Thymus (tissue), 11 donors: Measurements from ENCODE around the gene IGF2BP2. TPM values are rescaled to one million over a fixed set of nuclear protein-coding genes. Genes with fewer than 3 reads are reported as not detected.

ENCODE experiments used
- DNase-seq, 9 donors: peaks; one replicate each; pipeline ENCODE4 v3.0.0-alpha.2; 2013; ENCODE audit warnings: low spot score in 9 of 9, low read depth in 6 of 9, missing footprints in 1 of 9
- H3K27ac ChIP-seq, 2 donors: one replicate each; pipeline ENCODE4 v1.5.1; 2013; ENCODE audit warnings: control low read depth in 1 of 2, low read depth in 1 of 2, low read length in 1 of 2, mild to moderate bottlenecking in 1 of 2, moderate library complexity in 1 of 2
- H3K27me3 ChIP-seq, 2 donors: one replicate each; pipeline ENCODE4 v1.5.1; 2013; ENCODE audit warnings: low read length in 1 of 2; ENCODE audit not compliant: control insufficient read depth in 2 of 2, insufficient read depth in 1 of 2
- H3K36me3 ChIP-seq, 2 donors: one replicate each; pipeline ENCODE4 v1.5.1; 2013; ENCODE audit warnings: low read length in 1 of 2, mild to moderate bottlenecking in 1 of 2, moderate library complexity in 1 of 2; ENCODE audit not compliant: control insufficient read depth in 2 of 2, insufficient read depth in 2 of 2
- H3K4me1 ChIP-seq, 2 donors: one replicate each; pipeline ENCODE4 v1.5.1; 2013; ENCODE audit warnings: low read length in 2 of 2; ENCODE audit not compliant: control insufficient read depth in 2 of 2, insufficient read depth in 2 of 2
- H3K4me3 ChIP-seq, 2 donors: one replicate each; pipeline ENCODE4 v1.5.1; 2013; ENCODE audit warnings: low read length in 2 of 2, control low read depth in 1 of 2, mild to moderate bottlenecking in 1 of 2
- H3K9me3 ChIP-seq, 2 donors: one replicate each; pipeline ENCODE4 v1.5.1; 2013; ENCODE audit warnings: low read length in 1 of 2, mild to moderate bottlenecking in 1 of 2; ENCODE audit not compliant: control insufficient read depth in 2 of 2, insufficient read depth in 1 of 2
- WGBS: extraction: QIAGEN DNeasy Blood & Tissue Kit; methylation state at CpG from one replicate; pipeline ENCODE4 v1.1.7; 2013; 5-methylcytosine and 5-hydroxymethylcytosine counted together
- polyA plus RNA-seq: library from polyadenylated mRNA; stranded (reverse); fragments of 200-250 nt; gene quantifications from one replicate; pipeline ENCODE4 v1.2.3, GENCODE V29; 2013
- total RNA-seq: library from RNA; stranded (reverse); fragments of 120-200 nt; gene quantifications from one replicate; pipeline ENCODE4 v1.2.4, GENCODE V29; 2013
- donor health status: healthy.

IGF2BP2 gene
- total and polyA plus RNA-seq, 2 donors: 2.0 to 12.1 TPM

- Histone ChIP-seq H3K36me3 (no peaks in the 10 kb centered on the region), H3K9me3 (peaks cover 1 to 7% of the 10 kb centered on the region in 2 donors), H3K27ac (no peak overlapping the region), H3K4me3 (no peak overlapping the region), H3K27me3 (no peaks in the 10 kb centered on the region), H3K4me1 (no peaks in the 10 kb centered on the region)
- no peak for DNase-seq
- 98% methylated on average over 3 of the region's 3 CpGs for WGBS
These were observed 69.9 kb downstream of the IGF2BP2 start for GRCh38 chr3:185754920-185755319.

GRCh38 chr3:185753354-185753753 is 71.5 kb downstream of the IGF2BP2 start:
- peaks cover 1 to 7% of the 10 kb centered on the region in 2 donors for H3K9me3 ChIP-seq
- H3K27ac ChIP-seq: no peak overlapping the region
- no peak for DNase-seq
- H3K4me3 ChIP-seq: no peak overlapping the region
- 31% methylated on average over 5 of the region's 5 CpGs for WGBS
- no peaks in the 10 kb centered on the region for H3K4me1 ChIP-seq
- H3K36me3 ChIP-seq: no peaks in the 10 kb centered on the region
- H3K27me3 ChIP-seq: no peaks in the 10 kb centered on the region

GRCh38 chr3:185750702-185751101 is 74.1 kb downstream of the IGF2BP2 start:
- Histone ChIP-seq H3K4me1 (peaks cover under 1 to 6% of the 10 kb centered on the region in 2 donors), H3K27me3 (no peaks in the 10 kb centered on the region), H3K27ac (no peak overlapping the region), H3K4me3 (no peak overlapping the region), H3K36me3 (no peaks in the 10 kb centered on the region), H3K9me3 (peaks cover 1 to 7% of the 10 kb centered on the region in 2 donors)
- 89% methylated on average over 5 of the region's 5 CpGs for WGBS
- DNase-seq: no peak

- H3K4me1 ChIP-seq: peaks cover 2 to 13% of the 10 kb centered on the region in 2 donors
- H3K27ac ChIP-seq: no peak overlapping the region
- peaks cover under 1 to 2% of the 10 kb centered on the region in 2 donors for H3K9me3 ChIP-seq
- H3K4me3 ChIP-seq: no peak overlapping the region
- no peaks in the 10 kb centered on the region for H3K27me3 ChIP-seq
- no peaks in the 10 kb centered on the region for H3K36me3 ChIP-seq
- 98% methylated on average over 1 of the region's 1 CpG for WGBS
- no peak for DNase-seq
These were observed 74.8 kb downstream of the IGF2BP2 start for GRCh38 chr3:185750015-185750414.

- Histone ChIP-seq H3K9me3 (no peaks in the 10 kb centered on the region), H3K4me3 (no peak overlapping the region), H3K27ac (peak overlapping the region in 1 of 2 donors; percentile 26), H3K4me1 (peaks cover 2 to 18% of the 10 kb centered on the region in 2 donors), H3K27me3 (no peaks in the 10 kb centered on the region), H3K36me3 (no peaks in the 10 kb centered on the region)
- DNase-seq: no peak
- WGBS: 44% methylated on average over 5 of the region's 5 CpGs
These were observed 78.4 kb downstream of the IGF2BP2 start for GRCh38 chr3:185746470-185746869.

GRCh38 chr3:185744997-185745843 is 79.6 kb downstream of the IGF2BP2 start:
- H3K4me3 ChIP-seq: no peak overlapping the region
- H3K36me3 ChIP-seq: no peaks in the 10 kb centered on the region
- peaks cover 2 to 18% of the 10 kb centered on the region in 2 donors for H3K4me1 ChIP-seq
- WGBS: 12% methylated on average over 12 of the region's 12 CpGs
- peak in 4 of 9 donors; percentile 14 to 50 (median 24) for DNase-seq
- H3K9me3 ChIP-seq: no peaks in the 10 kb centered on the region
- H3K27me3 ChIP-seq: no peaks in the 10 kb centered on the region
- H3K27ac ChIP-seq: peak overlapping the region in 1 of 2 donors; percentile 69

- WGBS: 93% methylated on average over 2 of the region's 2 CpGs
- H3K27ac ChIP-seq: no peak overlapping the region
- H3K4me3 ChIP-seq: no peak overlapping the region
- no peak for DNase-seq
- no peaks in the 10 kb centered on the region for H3K36me3 ChIP-seq
- no peaks in the 10 kb centered on the region for H3K9me3 ChIP-seq
- peaks cover 2 to 18% of the 10 kb centered on the region in 2 donors for H3K4me1 ChIP-seq
- no peaks in the 10 kb centered on the region for H3K27me3 ChIP-seq
These were observed 83.3 kb downstream of the IGF2BP2 start for GRCh38 chr3:185741586-185741985.

GRCh38 chr3:185740133-185740532 is 84.7 kb downstream of the IGF2BP2 start:
- Histone ChIP-seq H3K36me3 (no peaks in the 10 kb centered on the region), H3K4me1 (peaks cover 0 to 6% of the 10 kb centered on the region in 2 donors)
- WGBS: 100% methylated on average over 1 of the region's 1 CpG

GRCh38 chr3:185739264-185739701 is 85.6 kb downstream of the IGF2BP2 start:
- Histone ChIP-seq H3K36me3 (no peaks in the 10 kb centered on the region), H3K27me3 (no peaks in the 10 kb centered on the region), H3K27ac (no peak overlapping the region), H3K9me3 (no peaks in the 10 kb centered on the region), H3K4me3 (no peak overlapping the region), H3K4me1 (no peaks in the 10 kb centered on the region)
- 96% methylated on average over 5 of the region's 5 CpGs for WGBS
- no peak for DNase-seq

More at GRCh38 chr3:185740133-185740532, 84.7 kb downstream of the IGF2BP2 start:
- Histone ChIP-seq H3K27ac (no peak overlapping the region), H3K4me3 (no peak overlapping the region), H3K27me3 (no peaks in the 10 kb centered on the region), H3K9me3 (no peaks in the 10 kb centered on the region)
- no peak for DNase-seq
